Activated T-cell treated with anti-CD3 and anti-CD28 coated beads, Interleukin-2, amount 50 U/mL, for 1 hour (primary cell): ENCODE results near the gene NIT1.

Source experiments
- DNase-seq: peaks from one replicate; pipeline ENCODE4 v3.0.0-alpha.2; 2020

Gene NIT1

GRCh38 chr1:161084597-161084988, 33.3 kb upstream of the NIT1 start:
- no peak for DNase-seq

- no peak for DNase-seq
Measured at GRCh38 chr1:161085165-161085564, 32.7 kb upstream of the NIT1 start.

GRCh38 chr1:161086457-161086856, 31.4 kb upstream of the NIT1 start:
- no peak for DNase-seq

- DNase-seq, result no peak
Measured at GRCh38 chr1:161088587-161089110, 29.3 kb upstream of the NIT1 start.

GRCh38 chr1:161089251-161089924, 28.5 kb upstream of the NIT1 start, which contains the start of gene NECTIN4:
Gene NECTIN4 (minus strand): TSS chr1:161089558. CDS start chr1:161089296, 262 bp downstream.
- DNase-seq, result no peak

GRCh38 chr1:161089938-161090337, 28.0 kb upstream of the NIT1 start:
- DNase-seq, result no peak

- DNase-seq, result no peak
Measured at GRCh38 chr1:161090617-161091016, 27.3 kb upstream of the NIT1 start.

- DNase-seq, result no peak
Measured at GRCh38 chr1:161091093-161091492, 26.8 kb upstream of the NIT1 start.

GRCh38 chr1:161091796-161092507, 26.0 kb upstream of the NIT1 start:
- no peak for DNase-seq

- DNase-seq, result no peak
Measured at GRCh38 chr1:161092621-161093028, 25.3 kb upstream of the NIT1 start.

GRCh38 chr1:161094481-161094880, 23.4 kb upstream of the NIT1 start:
- no peak for DNase-seq

GRCh38 chr1:161095230-161095629, 22.7 kb upstream of the NIT1 start:
- no peak for DNase-seq

GRCh38 chr1:161096015-161096414, 21.9 kb upstream of the NIT1 start:
- DNase-seq, result no peak

GRCh38 chr1:161096530-161096929, 21.4 kb upstream of the NIT1 start:
- no peak for DNase-seq

GRCh38 chr1:161098210-161099068, 19.5 kb upstream of the NIT1 start, which contains the start of gene KLHDC9:
Gene KLHDC9 (plus strand): TSS chr1:161098361. CDS start chr1:161098536, 175 bp downstream.
- DNase-seq, result peak; percentile 64

GRCh38 chr1:161099090-161099802, 18.7 kb upstream of the NIT1 start:
- DNase-seq, result no peak

- no peak for DNase-seq
Measured at GRCh38 chr1:161100556-161100955, 17.3 kb upstream of the NIT1 start.

- no peak for DNase-seq
Measured at GRCh38 chr1:161106431-161106830, 11.5 kb upstream of the NIT1 start.

GRCh38 chr1:161111117-161111516, 6.8 kb upstream of the NIT1 start:
- no peak for DNase-seq

- DNase-seq, result no peak
Measured at GRCh38 chr1:161111527-161111926, 6.4 kb upstream of the NIT1 start.

GRCh38 chr1:161113915-161114314, 4.0 kb upstream of the NIT1 start:
- no peak for DNase-seq

GRCh38 chr1:161114556-161114955, 3.3 kb upstream of the NIT1 start:
- no peak for DNase-seq
